NCI-H1417 treated with DMSO at 0.1 percent for 48 hours (cell line): Measurements from ENCODE around the gene OMA1.

Experiments
- DNase-seq: peaks from one replicate; lab custom pipeline; 2025; lab: John Stamatoyannopoulos, UW

OMA1 gene

DNA sequence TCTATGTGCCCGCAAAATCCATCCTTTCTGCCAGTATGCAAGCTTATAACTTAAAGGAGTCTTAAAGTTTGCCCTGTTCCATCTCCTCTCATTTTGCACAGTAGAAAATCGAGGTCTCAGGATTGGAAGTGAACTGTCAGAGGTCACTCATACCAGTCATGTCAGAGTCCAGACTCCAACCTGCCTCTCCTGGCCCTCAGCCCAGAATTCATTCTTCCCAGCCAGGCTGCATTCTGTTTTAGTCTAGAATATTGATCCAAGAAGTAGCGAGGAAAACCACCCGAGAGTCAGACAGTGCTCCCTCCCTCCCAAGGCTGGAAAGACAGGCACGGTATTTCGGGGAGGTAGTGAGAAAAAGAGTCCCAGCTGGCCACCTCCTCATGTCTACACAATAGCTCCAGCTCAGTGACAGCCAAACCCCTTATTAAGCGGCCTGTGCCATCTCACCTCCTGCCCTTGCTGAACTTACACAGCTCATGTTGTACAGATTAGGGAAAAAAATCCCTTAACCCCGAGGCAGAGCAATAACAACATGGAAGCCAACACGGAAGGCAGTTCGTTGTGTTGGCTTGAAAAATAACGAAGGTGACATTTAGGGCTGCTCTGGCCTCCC is 89.4 kb downstream of the OMA1 start:
- no peak for DNase-seq

DNA sequence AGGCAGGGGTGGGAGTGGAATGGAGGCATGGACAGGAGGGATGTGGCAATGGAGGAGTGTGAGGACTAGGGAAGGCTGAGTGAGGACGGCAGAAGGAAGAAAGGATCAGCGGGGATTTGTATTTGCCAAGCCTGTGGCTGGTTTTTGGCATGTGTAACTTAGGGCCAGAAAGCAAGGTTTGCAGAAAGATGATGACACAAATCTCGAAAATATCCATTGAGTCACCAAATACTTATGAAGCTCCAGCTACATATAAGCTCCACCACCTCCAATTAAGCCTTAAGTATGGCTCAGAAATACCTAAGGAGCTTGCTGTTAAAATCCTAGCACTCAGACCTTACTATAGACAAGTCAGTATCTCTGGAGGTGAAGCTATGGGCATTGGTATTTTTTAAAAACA is 90.1 kb downstream of the OMA1 start:
- DNase-seq: no peak

GRCh38 chr1:58454807-58455206 is 91.7 kb downstream of the OMA1 start:
- no peak for DNase-seq

GRCh38 chr1:58454385-58454784 is 92.1 kb downstream of the OMA1 start:
- DNase-seq: no peak

DNA sequence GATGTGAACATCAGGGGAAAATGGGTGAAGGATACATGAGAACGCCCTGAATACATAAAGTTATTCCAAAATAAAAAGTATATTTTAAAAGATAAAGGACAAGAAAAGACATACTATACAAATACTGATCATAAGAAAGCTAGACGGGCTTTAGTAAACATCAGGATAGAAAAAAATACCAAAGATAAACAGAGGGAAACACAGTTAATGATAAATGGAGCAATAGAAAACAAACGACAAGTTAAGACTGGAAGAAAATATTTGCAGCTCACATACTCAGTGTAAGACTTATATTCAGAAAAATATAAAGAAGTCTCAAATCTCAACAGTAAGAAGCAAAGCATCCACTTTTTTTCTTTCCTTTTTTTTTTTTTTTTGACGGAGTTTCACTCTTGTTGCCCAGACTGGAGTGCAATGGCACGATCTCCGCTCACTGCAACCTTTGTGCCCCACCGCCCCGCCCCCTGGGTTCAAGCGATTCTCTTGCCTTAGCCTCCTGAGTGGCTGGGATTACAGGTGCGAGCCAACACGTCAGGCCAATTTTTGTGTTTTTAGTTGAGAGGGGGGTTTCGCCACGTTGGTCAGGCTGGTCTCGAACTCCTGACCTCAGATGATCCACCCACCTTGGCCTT is 94.8 kb downstream of the OMA1 start:
- DNase-seq: no peak

- no peak for DNase-seq
Observed at GRCh38 chr1:58447886-58448285, 98.6 kb downstream of the OMA1 start.

- DNase-seq: no peak
Observed at GRCh38 chr1:58447042-58447441, 99.5 kb downstream of the OMA1 start.

GRCh38 chr1:58446368-58446767 is 100.2 kb downstream of the OMA1 start:
- DNase-seq: no peak

GRCh38 chr1:58443986-58444868 is 102.3 kb downstream of the OMA1 start:
- DNase-seq: no peak

GRCh38 chr1:58442114-58442513 is 104.4 kb downstream of the OMA1 start:
- DNase-seq: no peak

GRCh38 chr1:58441699-58442098 is 104.8 kb downstream of the OMA1 start:
- no peak for DNase-seq

GRCh38 chr1:58440696-58441095 is 105.8 kb downstream of the OMA1 start:
- DNase-seq: no peak

DNA sequence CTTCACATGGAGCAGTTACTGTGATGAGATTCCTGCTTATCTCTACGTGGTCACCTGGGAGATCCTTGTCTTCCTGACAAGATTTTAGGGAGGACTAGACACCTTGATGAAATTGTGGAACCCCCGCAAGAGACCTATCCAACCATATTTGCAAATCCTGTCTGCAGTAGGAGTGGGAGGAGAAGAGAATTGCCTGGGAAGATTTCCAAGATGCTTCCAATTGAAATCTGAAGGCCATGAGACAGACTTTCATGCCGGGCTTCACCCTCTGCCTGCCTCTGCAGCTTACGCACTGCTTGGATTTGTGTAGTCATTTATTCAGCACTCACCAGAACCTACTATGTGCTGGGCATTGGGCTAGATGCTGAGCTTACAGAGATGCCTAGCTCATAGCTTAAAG is 106.6 kb downstream of the OMA1 start:
- no peak for DNase-seq

GRCh38 chr1:58438468-58438867 is 108.1 kb downstream of the OMA1 start:
- no peak for DNase-seq

DNA sequence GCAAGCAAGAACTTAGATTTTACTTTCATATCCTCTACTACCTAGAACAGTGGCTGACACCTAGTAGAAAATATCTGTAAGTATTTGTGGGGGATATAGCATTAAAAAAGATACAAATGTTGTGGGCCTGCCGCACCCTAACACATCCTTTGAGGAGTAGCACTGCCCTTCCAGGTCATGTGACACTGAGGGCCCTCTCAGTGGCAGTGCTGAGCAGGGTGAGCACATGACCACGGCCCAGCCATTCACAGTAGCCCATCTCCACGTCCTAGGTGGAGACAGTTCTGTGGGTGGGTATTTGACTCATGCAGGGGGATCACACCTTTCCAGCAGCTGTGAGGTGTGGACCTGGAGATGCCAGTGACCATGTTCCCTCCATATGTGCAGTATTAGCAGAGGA is 108.9 kb downstream of the OMA1 start:
- no peak for DNase-seq

DNA sequence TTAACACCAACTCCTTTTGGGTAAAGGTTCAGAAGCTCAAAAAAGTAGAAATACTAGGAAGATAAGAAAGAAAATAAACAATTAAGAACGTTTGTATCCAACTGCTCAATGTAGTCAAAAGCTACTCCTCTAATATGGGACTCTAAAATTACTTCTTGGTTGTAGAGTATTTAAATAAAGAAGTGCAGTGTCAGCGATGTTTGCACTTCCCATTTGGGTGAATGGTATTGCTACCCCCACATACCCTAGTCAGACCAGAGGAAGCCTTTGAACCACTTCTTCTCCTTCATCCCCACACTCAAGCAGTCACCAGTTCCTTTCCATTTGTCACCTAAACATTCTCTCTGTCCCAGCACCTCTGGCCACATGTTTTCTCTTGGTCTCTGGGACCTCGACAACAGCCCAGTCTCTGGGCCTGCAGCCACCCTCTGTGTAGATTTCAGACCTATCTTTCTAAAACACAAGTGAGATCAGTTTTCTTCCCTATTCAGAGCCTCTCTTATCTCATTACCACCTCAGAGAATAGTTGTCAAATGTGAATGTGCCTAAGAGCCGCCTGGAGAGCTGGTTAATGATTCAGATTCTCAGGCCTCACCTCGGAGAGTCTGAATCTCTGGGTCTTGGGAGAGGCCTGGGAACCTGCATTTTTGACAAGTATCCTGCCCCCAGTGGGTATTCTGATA is 109.8 kb downstream of the OMA1 start:
- DNase-seq: no peak

DNA sequence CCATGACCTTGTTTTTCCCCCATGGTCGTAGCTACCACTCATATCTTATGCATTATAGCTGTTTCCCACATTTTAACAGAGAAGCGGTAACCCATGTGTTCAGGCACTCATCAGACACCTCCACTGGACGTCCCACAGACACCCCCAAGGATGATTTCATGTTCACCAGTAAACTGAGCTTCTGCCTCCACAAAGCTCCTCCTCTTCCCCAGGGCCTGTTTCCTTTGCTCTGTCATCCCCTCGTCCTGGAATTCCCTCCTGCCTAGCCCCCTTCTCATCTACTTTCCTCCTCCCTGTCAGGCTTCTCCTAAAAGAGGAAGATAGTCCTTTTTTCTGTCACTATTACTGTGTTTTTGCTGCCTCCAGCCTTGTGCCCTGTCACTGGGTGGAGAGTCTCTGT is 111.2 kb downstream of the OMA1 start:
- DNase-seq: no peak

DNA sequence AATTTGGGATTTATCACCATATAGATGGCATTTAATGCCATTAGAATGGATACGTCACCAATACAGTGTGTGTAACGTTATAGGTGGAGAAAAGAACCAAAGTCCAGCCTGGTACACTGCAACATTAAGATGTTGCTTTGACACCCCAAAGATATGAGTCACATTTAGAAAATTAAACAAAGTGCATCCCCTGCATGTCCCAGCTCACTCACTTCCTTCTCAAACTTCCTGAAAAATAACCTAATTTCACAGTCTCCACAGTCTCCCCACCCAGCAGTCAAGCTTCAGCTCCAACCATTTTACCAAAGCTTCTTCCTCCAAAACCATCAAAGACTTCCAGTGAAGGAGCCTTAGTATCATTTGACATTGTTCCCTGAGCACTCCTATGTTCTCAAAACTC is 111.9 kb downstream of the OMA1 start:
- no peak for DNase-seq

- no peak for DNase-seq
Observed at GRCh38 chr1:58434181-58434580, 112.3 kb downstream of the OMA1 start.

DNA sequence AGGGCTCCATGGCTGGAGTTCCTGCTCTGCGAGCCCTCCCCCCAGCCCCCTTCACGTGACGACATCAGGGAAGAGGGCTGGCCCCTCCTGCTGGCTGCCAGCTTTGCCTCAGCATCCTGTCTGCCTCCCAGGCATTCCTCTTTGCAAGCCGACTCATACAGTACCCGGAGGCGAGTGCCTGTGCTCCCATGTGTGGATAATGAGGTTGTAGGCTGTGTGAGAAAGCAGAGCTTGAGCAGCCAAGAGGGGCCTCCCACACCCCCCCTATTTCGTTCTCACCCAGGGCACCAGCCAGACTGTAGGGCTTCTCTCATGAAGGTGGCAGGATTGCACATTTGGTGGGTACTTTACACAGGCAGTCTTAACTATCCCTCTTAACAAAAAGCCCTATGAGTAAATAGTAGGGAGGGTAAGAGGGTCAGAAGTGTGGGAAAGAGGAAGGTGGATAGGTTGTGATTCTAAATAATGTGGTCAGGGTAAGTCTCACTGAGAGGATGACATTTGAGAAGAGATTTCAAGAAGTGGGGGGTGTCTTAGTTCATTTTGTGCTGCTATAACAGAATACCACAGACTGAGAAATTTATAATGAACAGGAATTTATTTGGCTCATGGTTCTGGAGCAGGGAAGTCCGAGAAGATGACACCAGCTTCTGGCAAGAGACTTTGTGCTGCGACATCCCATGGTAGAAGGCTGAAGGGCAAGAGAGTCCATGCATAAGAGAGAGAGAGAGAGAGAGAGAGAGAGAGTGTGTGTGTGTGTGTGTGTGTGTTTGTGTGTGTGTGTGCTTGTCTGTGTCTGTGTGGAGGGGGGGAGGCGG is 113.5 kb downstream of the OMA1 start:
- no peak for DNase-seq

- DNase-seq: no peak
Observed at GRCh38 chr1:58431901-58432620, 114.5 kb downstream of the OMA1 start.
